Hepatocyte (in vitro differentiated cells): ENCODE data around the gene TES.

Experiments used
- CTCF ChIP-seq: fragments of 200-600 bp; sonication (generic); IDR thresholded peaks from 2 replicates; pipeline ENCODE4 v1.5.1; 2016; ENCODE audit warnings: antibody characterized with exemption, mild to moderate bottlenecking; ENCODE audit not compliant: poor library complexity
- EZH2 ChIP-seq: fragments of 200-600 bp; sonication (generic); IDR thresholded peaks from 2 replicates; pipeline ENCODE4 v1.6.1; 2016; ENCODE audit warnings: antibody characterized with exemption, mild to moderate bottlenecking, borderline replicate concordance

- TF ChIP-seq CTCF (no peak), EZH2 (no peak)
Observed at GRCh38 chr7:116166156-116166555, 44.2 kb upstream of the TES start.
